Jurkat, Clone E6-1 (cell line): Measurements from ENCODE around the gene SLIT1. TPM values are rescaled to one million over a fixed set of nuclear protein-coding genes. Genes with fewer than 3 reads are reported as not detected.
A peak's percentile ranks its signal among the peaks of the same experiment; 100 is the strongest.

Experiments used
- DNase-seq: peaks from one replicate; pipeline ENCODE4 v3.0.0-alpha.2; 2011; ENCODE audit warnings: low read depth, low spot score
- H3K4me3 ChIP-seq: 2 replicates; pipeline ENCODE4 v1.5.1; 2011; ENCODE audit warnings: mild to moderate bottlenecking, low read length, control low read depth, moderate library complexity
- polyA plus RNA-seq: library from polyadenylated mRNA; unstranded; fragments of >200 nt; gene quantifications from one replicate; pipeline ENCODE4 v1.2.1, GENCODE V29; 2012; ENCODE audit warnings: missing spikeins; ENCODE audit not compliant: insufficient read length, insufficient read depth

The SLIT1 gene
- 68.0 TPM for polyA plus RNA-seq

DNA sequence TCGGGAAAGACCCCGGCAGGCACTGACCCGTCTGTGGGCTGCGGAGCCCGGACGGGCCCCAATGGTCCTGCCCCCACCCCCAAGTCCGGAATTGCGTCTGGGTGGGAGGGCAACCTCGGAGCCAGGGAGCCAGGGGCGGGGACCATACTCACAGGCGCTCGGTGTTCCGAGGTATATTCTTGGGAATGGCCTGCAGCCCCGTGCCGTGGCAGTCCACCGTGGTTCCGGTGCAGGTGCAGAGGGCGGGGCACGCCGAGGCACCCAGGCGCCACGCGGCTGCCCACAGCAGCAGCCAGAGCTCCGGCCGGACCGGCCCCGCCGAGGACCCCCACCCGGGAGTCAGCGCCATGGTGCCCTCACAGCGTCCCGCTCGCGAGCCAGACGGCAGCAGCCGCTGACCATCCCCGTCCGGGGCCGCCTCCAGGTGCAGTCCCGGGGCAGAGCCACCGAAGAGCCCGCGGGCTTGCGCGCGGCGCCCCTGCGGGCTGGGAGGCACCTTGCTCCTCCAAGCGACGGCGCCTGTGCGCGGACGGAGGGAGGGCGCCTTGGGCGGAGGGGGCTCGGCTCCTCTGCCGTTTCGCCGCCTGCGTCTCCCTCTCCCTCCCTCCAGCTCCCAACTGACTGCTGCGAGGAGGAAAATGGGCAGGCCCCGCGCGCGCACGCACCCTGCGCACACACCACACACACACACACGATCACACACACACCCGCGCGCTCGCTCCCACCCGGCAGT, at the start of gene SLIT1:
Gene SLIT1 (minus strand): TSS at position 634 of the 733 bp plus-strand sequence. CDS start 285 bp downstream, at position 349.
- peak within 1 kb of the TSS; percentile 89 for H3K4me3 ChIP-seq
- DNase-seq: no peak

DNA sequence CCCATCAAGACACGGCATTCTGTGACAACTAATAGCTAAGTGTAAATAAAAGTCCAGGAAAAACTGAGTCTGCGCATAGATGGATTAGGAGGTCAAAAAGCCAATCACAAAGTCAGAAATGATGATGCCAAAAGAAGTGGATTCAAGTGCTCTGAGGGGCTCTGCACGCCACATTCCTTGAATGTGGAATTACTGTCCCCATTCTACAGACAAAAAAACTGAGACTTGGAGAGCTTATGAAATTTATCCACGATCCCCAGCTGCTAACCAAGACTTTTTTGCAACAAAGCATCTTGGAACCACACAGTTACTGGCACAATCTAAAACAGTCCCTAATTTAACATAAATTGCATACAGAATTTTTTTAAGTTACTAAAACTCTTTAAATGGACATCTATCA, 49.6 kb upstream of the SLIT1 start:
- no peak for DNase-seq

DNA sequence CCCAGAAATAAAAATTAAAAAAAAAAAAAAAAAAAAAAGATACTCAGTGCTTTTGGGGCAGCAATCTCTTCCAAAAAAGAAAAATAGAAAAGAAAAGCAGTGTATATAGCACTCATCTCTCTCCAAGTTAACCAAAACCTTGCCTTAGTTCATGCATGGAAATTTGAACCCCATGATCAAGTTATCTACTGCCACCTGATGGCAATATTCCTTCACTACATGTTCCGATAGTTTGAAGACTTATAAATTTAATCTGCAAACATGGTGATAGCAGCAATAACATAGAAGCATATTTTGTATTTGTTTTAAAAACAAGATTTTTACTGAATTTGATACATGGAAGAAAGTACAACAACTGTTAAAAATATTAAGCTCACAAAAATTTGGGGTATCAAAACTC, 48.6 kb upstream of the SLIT1 start:
- peak; percentile 63 for DNase-seq
- H3K4me3 ChIP-seq: no peak overlapping the region

More for the DNA sequence above, 49.6 kb upstream of the SLIT1 start:
- no peak overlapping the region for H3K4me3 ChIP-seq

DNA sequence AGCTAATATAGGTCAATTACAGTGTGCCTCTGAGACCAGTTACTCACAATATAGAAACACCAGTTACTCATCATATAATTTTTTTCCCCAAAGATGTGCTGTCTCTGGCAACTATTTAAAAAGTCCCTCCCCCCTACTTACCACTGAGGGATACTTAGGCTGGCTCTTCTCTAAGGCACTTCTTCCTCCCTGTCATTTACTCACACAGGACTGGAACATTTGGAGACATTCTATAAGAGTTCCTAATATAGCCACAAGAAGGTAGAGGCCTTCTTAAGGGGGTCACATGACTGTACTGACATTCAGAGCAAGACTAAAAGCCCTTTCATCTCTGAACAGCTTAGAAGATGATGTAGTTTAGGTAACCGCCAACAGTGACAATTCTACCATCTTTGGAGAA, 44.4 kb upstream of the SLIT1 start:
- H3K4me3 ChIP-seq: no peak overlapping the region
- DNase-seq: peak; percentile 41

DNA sequence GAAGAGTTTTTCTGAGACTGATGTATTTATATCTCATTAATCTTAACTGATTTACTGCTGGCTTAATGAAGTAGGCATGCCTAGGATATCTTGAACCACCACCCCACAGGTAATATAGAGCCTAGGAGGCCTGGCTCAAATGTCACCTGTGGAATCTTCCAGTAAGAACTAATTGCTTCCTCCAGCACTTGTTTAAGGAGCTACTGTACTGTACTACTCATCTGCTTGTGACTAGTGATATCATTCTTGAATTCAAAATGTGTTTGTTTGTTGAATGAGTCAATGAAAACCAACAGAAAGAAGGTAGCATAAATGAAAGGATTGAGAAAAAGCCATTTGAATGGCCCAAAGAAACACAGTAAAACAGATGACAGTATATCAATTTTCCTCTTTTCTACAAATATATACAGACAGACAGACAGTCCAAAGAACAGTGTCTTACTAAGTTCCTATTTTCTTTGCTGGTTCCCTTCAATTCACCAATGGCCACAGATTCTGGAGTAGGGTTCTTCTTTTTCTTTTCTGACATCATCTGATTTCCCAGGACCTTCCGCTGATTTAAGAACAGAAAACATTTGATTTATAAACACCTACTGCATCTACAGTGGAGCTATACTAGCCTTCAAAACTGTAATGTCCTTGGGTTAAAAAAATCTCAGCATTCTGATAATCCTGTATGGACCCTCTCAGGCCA, 43.7 kb upstream of the SLIT1 start:
- no peak for DNase-seq
- H3K4me3 ChIP-seq: no peak overlapping the region

DNA sequence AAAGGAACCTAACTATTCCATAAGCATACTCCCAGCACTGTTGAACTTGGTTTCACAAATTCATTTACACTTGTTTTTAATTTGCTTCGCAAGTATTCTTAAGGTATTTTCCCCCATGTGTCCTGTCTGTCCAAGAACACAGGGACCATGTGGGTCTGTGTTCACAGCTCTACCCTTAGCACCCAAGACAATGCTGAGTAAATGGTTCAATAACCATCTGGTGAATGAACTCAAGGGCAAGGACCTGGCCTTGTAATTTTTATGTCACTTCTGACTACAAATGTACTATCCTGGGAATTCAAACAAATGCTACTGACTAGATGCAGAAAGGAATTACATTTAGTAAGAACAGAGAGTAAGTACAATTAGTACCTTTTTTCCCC, 43.0 kb upstream of the SLIT1 start:
- H3K4me3 ChIP-seq: no peak overlapping the region
- no peak for DNase-seq

DNA sequence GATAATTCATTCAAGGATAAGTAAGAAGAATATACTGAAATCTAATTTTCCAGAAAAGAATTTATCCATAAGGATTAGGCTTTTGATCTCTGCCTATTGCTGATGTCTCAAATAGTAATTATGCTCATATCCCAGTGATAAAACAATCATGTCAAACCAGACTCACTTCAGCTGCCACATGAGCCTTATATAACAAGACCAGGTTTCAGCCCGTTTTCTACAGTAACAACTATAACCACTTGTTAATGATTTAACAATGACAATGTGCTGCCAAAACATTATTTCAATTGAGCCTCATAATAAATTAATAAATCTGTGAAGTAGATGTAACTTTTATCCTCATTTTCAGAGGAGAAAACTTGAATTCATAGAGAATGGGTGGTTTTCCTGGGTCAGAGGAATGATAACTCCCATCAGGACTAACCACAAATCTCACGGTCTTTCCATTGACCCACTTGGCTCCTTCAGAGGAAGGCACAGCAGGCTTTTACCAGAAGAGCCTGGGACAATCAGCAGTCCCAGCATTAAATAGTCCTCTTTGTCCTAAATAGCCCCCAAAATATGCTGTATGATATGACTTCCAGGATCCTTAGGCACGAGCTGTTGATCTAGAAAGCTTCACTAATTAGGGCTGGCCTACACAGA, 42.5 kb upstream of the SLIT1 start:
- no peak for DNase-seq
- no peak overlapping the region for H3K4me3 ChIP-seq

DNA sequence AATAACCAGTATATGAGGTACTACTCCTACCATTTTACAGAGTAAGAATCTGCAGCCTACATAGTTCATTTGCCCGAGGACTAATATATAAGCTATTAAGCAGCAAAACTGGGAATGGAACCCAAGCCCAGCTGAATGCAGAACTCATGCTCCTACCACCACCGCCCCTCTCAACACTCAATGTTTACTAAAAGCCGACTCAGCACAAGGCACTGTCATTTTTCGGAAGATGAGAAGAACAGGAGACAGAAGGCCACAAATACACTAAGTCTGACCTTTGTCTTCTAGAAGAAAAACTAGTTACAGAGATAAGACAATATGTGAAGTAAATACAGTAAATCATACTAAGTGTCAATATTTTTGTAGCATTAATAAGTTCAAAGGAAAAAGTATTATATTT, 40.6 kb upstream of the SLIT1 start:
- no peak overlapping the region for H3K4me3 ChIP-seq

DNA sequence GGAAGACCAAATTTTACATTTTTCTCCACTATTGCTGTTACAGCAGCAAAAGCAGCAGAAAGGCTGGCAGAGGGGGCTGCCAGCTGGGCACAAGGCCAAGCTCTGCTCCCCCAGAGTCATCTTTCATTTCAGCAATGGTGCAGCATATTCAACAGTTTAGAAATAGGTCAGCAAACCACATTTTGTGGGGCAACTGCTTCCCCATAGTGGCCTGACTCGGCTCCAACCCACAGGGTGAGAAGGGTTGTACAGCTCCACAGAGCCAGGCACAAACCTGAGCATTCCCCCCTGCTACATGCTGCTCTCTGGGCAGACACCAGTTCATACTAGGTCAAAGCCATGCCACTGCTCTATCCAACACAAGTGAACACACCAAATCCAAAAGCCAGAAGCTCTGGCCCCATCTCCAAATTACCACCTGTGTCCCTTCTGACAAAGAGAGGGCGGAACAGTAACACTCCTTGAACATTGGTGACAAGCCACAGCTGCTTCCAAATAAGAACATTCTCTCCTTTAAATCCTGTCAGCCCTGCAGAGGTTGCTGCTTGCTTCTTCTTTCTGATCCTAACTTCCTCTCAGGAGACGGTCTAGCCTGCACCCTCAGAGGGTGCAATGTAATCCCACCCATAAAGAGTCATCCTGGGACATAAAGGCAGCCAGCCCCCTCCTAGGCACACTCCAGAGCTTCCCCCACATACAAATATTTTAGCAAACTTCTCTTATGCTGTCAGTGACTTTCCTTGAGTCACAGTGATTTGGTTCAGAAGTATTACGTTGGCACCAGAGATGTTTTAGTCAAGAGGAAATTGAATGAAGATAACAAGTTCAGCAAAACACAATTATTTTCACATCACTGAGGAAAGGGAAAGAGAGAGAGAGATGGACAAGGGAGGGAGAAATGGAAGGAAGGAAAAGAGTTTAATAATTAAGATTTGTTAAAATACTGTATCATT, 39.0 kb upstream of the SLIT1 start:
- H3K4me3 ChIP-seq: no peak overlapping the region
- no peak for DNase-seq

More for the DNA sequence above, 40.6 kb upstream of the SLIT1 start:
- no peak for DNase-seq

DNA sequence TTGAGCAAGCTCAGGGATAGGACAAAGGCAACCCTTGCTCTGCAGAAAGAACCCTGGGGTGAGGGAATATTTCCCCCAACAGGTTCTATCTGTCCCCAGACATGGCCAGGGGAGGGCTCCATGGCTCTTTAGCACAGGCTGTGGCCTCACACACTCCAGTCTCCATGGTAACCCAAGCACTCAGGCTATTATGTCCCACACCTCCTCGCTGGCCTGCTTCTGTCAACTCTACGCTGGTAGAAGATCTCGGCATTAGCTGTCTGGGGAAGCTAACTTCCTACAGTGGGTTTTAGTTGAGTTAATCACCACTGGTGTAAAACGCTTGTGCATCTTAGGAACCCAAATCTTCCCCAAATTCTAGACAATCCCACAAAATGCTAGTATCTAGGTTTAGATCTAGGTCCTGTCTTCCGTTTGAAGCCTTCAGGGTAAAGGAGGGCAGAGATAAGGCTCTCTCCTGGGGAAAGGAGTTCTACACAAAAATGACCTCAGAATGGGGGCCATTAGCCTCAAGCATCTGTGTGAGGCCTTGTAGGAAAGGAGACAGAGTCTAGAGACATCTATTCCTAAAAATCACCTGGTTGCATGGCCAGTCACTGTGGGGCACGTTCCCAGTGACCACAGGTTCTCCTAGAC, 36.7 kb upstream of the SLIT1 start:
- DNase-seq: no peak
- H3K4me3 ChIP-seq: no peak overlapping the region

DNA sequence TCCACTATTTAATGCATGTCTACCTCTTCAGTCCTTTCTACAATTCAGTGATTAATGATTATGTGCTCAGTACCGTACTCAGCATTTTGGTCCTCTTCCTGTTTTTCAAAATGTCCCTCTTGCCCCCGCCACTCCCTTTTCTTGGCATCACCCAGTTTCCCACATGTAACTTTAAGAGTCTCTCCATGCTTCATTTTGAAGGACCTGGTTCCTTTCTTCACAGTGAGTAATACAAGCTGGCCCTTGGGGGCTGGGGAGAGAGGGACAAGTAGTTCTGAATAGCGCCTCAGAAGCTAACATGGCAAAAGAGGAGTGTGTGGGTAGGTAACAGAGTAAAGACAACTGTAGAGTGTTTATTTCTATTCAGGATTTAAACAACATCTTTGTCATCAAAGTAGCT, 34.6 kb upstream of the SLIT1 start:
- H3K4me3 ChIP-seq: no peak overlapping the region
- DNase-seq: no peak

DNA sequence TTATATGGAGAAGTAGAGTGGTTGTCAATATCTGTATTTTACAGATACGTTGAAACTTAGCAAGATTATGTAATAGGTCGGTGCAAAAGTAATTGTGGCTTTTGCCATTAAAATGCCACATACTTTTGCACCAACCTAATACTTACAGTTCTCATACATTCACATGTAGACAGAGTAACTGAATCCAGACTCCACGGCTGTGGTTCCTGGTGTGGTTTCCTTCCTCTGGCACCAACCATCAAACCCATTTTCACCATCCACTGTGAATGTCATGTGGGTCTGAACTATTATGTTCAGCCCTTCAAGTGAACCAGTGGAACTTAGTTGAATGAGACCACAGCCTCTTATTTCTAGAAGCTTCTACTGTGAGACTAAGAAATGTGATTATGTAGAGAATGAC, 31.5 kb upstream of the SLIT1 start:
- no peak overlapping the region for H3K4me3 ChIP-seq
- DNase-seq: peak; percentile 53

DNA sequence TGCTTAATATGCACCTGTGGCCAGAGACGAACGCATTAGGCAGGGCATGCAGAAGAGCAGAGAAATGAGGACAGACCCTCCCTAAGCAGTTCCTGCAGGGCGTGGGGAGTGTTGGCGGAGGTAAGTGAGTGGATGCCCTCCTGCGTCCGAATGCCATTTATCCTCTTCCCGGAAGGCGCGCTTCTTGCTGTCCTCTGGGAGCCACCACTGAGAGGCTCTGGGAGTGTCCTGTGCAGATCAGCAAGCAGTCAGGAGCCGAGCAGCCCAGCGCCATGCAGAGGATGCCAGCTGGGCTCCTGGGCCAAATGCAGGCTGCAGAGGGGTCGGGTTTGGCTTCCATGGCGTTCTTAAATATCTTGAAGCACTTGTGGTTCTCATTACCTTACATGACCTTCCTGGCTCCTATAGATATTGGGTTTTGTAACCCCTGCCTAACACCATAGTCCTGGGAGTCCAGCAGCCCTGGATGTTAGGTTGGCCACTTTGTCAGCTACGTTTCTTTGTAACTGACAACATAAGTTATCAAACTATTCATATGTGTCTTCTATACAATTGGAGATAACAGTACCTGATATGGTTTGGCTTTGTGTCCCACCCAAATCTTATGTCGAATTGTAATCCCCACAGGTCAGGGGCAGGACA, 30.0 kb upstream of the SLIT1 start:
- no peak for DNase-seq
- no peak overlapping the region for H3K4me3 ChIP-seq

DNA sequence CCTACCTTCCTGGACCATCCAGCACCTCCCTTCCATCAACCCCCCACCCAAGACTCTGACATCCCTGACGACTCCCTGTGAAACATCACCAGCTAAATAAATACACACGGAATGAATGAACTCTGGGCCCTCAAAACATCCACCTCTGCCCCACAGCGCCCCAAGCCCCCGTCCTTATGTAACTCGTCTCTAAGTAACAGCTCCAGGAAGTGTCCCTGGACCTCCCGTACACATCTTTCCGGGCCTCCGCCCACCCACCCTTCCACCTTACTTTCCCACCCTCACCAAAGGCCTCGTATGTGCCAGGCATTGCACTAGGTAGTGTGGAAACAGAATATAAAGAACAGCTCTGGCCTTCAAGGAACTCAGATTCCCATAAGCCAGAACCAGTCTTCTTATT, 27.7 kb upstream of the SLIT1 start:
- no peak for DNase-seq
- H3K4me3 ChIP-seq: no peak overlapping the region

DNA sequence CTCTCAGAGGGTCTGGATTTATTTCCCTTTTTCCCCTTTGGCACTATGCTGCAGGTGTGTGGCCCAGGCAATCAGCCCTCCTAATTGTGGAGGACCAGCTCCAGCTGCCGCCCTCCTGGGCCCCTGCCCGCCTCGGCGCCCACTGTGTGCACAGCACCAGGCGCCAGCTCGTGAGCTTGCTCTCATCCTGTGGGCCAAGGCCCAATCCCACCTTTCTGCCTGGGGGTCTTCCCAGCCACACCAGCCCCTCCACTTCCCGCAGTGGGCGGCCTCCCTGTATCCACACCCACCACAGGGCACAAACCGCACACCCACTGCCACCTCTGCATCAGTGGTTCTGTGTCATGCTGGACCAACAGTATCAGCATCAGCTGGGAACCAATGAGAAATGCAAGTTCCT, 25.5 kb upstream of the SLIT1 start:
- no peak for DNase-seq
- H3K4me3 ChIP-seq: no peak overlapping the region

DNA sequence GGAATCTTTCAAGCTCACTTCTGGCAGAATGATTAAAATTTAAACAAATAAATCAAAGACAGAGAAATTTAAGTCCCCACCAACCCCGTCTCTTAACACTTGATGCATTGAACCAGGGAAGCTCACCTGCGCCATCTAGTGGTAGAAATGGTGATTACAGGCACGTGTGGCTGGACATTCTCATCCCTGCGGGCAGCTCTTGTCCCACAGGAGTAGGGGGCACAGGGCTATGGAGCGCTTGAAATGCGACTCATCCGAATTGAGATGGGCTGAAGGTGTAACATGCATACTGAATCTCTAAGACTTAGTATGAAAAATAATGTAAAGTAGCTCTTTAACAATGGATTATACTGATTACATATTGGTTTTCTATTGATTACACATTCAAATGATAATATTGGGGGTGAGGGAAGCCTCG, 24.8 kb upstream of the SLIT1 start:
- H3K4me3 ChIP-seq: no peak overlapping the region
- DNase-seq: peak; percentile 59

DNA sequence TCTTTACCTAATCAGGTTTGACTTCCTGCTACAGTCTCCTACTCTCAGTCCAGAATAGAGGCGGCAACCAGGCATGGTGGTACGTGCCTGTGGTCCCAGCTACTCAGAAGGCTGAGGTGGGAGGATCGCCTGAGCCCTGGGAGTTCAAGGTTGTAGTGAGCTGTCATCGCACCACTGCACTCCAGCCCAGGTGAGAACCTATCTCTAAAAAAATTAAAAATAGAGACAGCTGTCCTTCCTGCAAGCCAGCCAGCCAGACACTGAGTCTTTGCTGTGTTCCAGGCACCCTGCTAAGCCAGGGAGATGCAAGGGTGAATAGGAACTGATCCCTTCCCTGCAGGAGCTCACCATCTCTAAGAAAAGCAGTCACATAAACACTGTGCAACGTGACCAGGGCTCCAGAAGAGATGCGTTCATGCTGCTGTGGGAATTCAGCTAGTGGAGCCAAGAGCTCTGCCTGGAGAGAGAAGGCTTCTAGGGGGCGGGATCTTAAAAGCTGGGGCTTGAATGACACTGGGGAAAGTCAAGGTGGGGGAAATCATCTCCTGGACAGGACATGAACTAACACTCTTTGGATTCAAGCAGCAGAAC, 22.1 kb upstream of the SLIT1 start:
- no peak overlapping the region for H3K4me3 ChIP-seq
- no peak for DNase-seq

DNA sequence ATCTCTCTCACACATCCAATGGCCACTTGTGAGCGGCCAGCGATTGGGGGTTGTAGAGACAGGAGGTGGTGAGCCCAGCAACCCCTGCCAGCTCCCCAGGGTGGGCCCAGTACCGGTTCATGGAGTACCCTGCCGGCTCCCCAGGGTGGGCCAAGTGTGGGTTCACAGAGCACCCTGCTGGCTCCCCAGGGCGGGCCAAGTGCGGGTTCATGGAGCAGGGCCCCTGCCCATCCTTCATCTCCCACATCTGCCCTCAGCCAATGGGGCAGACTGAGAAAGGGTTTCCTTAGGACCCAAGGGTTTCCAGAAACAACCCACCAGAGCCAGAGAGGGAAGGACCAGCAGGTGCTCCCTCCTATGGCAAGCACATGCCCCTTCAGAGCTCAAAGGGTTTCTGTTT, 21.4 kb upstream of the SLIT1 start:
- H3K4me3 ChIP-seq: no peak overlapping the region
- DNase-seq: no peak
